Measurements from ENCODE around the gene SUCO. TPM values are rescaled to one million over a fixed set of nuclear protein-coding genes. Genes with fewer than 3 reads are reported as not detected.

SUCO gene
- total RNA-seq, 4 donors from 2014 or later: 39.7 to 129 (median 93.9) TPM

DNA sequence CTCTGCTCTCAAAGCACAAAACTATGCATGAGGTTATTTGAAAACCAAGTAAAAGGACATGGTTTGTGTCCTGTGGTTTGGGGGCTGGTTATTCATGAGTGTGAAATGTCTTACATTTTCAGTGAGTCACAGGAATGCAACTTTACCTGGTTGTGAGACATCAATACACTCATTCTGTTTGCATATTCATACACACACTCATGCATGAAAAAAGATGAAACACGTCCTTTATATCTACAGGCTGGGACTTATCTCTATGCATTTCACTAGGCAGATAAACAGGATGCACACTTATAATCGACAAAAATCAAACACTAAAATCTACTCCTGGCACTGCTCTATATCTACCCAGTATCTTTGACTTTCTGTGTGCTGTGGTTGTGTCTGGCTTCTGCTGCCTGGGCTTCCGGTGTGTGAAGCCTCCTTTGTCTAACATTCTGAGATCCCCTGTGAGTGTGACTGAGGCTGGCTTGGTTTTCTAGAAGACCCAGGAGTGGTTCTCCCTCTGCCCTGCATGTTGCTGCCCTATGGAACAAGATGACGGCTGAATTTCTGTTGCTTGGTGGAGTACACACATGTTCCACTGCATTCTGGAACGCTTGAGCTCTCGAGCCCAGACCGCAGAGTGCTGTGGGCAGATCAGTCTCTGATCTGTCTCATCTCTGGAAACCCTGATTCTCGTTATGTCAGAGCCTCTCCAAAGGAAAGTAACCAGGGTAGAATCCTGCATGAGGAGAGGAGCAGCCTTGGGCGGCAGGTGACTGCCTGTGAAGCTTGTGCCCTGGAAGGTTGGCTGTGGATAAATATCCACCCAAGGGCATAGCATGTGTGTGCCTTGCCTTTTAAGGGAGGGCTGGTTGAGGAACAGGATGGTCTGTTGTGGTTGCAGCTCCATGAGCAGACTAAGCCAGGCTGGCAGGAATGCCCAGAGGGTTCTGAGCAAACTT, 106.2 kb downstream of the SUCO start:
- intact Hi-C loops (cut with DNase I; ENCODE audit: low total_unique reads): no loop called here
- no peak for DNase-seq

DNA sequence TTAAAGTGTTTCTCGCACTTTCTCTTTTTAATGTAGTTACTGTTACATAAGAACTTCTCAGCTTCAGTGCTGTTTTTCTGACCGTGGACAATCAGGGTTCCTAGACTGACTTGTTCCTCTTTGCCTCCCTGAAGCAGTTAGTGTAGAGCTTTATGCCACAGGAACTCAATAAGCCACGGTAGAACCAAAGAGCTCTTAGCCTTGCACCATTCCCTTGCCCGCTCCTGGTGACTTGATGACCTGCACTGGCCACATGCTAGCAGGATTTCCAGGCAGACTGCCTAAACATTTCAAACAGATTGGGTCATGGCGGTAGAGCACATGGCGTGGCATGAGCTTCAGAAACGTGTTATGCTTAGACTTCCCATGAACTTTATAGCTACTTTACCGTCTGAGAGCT, 107.2 kb downstream of the SUCO start:
- no peak for DNase-seq
- Histone ChIP-seq H3K27ac (no peak overlapping the region), H3K27me3 (no peaks in the 10 kb centered on the region), H3K9me3 (no peaks in the 10 kb centered on the region), H3K36me3 (no peaks in the 10 kb centered on the region), H3K4me1 (no peaks in the 10 kb centered on the region), H3K4me3 (no peak overlapping the region)
- intact Hi-C loops (cut with DNase I; ENCODE audit: low total_unique reads): no loop called here
- TF ChIP-seq, protein P1, sequence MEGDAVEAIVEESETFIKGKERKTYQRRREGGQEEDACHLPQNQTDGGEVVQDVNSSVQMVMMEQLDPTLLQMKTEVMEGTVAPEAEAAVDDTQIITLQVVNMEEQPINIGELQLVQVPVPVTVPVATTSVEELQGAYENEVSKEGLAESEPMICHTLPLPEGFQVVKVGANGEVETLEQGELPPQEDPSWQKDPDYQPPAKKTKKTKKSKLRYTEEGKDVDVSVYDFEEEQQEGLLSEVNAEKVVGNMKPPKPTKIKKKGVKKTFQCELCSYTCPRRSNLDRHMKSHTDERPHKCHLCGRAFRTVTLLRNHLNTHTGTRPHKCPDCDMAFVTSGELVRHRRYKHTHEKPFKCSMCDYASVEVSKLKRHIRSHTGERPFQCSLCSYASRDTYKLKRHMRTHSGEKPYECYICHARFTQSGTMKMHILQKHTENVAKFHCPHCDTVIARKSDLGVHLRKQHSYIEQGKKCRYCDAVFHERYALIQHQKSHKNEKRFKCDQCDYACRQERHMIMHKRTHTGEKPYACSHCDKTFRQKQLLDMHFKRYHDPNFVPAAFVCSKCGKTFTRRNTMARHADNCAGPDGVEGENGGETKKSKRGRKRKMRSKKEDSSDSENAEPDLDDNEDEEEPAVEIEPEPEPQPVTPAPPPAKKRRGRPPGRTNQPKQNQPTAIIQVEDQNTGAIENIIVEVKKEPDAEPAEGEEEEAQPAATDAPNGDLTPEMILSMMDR (IDR thresholded peaks at IDR 0.05): no peak
- TF ChIP-seq POLR2A (IDR thresholded peaks at IDR 0.05): no peak

More for the DNA sequence above, 106.2 kb downstream of the SUCO start:
- Histone ChIP-seq H3K36me3 (no peaks in the 10 kb centered on the region), H3K4me3 (no peak overlapping the region), H3K27ac (no peak overlapping the region), H3K4me1 (no peaks in the 10 kb centered on the region), H3K9me3 (no peaks in the 10 kb centered on the region), H3K27me3 (no peaks in the 10 kb centered on the region)
- TF ChIP-seq, protein P1 (IDR thresholded peaks at IDR 0.05): no peak
- TF ChIP-seq POLR2A (IDR thresholded peaks at IDR 0.05): no peak

DNA sequence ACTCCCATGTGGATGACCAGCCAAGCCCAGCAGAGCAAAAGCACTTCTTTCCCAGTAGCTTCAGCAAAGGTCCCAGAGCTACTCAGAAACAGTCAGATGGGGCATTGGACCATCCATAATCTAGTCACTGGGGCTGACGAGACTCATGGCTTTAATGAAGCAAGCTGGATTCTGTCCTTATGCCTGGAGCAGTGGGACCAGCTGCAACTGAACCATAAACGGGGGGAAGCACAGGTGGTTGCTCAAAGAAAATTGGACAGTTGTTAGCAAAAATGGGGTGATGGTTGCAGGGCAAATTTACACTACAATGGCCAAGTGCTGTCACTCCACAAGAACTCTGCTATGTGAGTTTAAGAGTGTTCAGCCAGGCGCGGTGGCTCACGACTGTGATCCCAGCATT, 108.5 kb downstream of the SUCO start:
- no peak for DNase-seq
- no peak overlapping the region for H3K4me3 ChIP-seq
- TF ChIP-seq, protein P1 (IDR thresholded peaks at IDR 0.05): no peak
- no peak for TF ChIP-seq POLR2A (IDR thresholded peaks at IDR 0.05)
- intact Hi-C loops (cut with DNase I; ENCODE audit: low total_unique reads): no loop called here
- no peaks in the 10 kb centered on the region for H3K27me3 ChIP-seq
- H3K36me3 ChIP-seq: no peaks in the 10 kb centered on the region
- no peaks in the 10 kb centered on the region for H3K9me3 ChIP-seq
- H3K27ac ChIP-seq: no peak overlapping the region
- H3K4me1 ChIP-seq: no peaks in the 10 kb centered on the region

GRCh38 chr1:172642970-172643369, 110.0 kb downstream of the SUCO start:
- TF ChIP-seq, protein P1 (IDR thresholded peaks at IDR 0.05): no peak
- TF ChIP-seq POLR2A (IDR thresholded peaks at IDR 0.05): no peak
- intact Hi-C loops (cut with DNase I; ENCODE audit: low total_unique reads): no loop called here
- no peak overlapping the region for H3K27ac ChIP-seq
- no peaks in the 10 kb centered on the region for H3K4me1 ChIP-seq
- H3K4me3 ChIP-seq: no peak overlapping the region
- no peak for DNase-seq
- no peaks in the 10 kb centered on the region for H3K27me3 ChIP-seq
- no peaks in the 10 kb centered on the region for H3K9me3 ChIP-seq
- H3K36me3 ChIP-seq: no peaks in the 10 kb centered on the region

GRCh38 chr1:172646653-172647052, 113.7 kb downstream of the SUCO start:
- DNase-seq: no peak
- Histone ChIP-seq H3K9me3 (no peaks in the 10 kb centered on the region), H3K4me3 (no peak overlapping the region), H3K36me3 (no peaks in the 10 kb centered on the region), H3K27me3 (no peaks in the 10 kb centered on the region), H3K27ac (no peak overlapping the region), H3K4me1 (no peaks in the 10 kb centered on the region)
- TF ChIP-seq, protein P1 (IDR thresholded peaks at IDR 0.05): no peak
- TF ChIP-seq POLR2A (IDR thresholded peaks at IDR 0.05): no peak
- intact Hi-C loops (cut with DNase I; ENCODE audit: low total_unique reads): no loop called here

Measured in uterus (tissue), 4 donors.